Stimulated activated CD4-positive, alpha-beta T cell treated with anti-CD3 and anti-CD28 coated beads, Interleukin-1b, Interleukin-23, amount 100 ng/mL, for 1 hour (primary cell): Measurements from ENCODE around the gene ATXN7.

ENCODE experiments used
- DNase-seq, 2 donors: peaks; one replicate each; pipeline ENCODE4 v3.0.0-alpha.2; 2020; ENCODE audit warnings: low read depth in 2 of 2

Gene ATXN7

GRCh38 chr3:63981980-63982379 lies 118.3 kb downstream of the ATXN7 start:
- DNase-seq = no peak

GRCh38 chr3:63984391-63984790 lies 120.7 kb downstream of the ATXN7 start:
- no peak for DNase-seq

- DNase-seq = no peak
Measured at GRCh38 chr3:63986146-63986545, 122.5 kb downstream of the ATXN7 start.

GRCh38 chr3:63986831-63987230 lies 123.2 kb downstream of the ATXN7 start:
- DNase-seq = no peak

- no peak for DNase-seq
Measured at GRCh38 chr3:63988943-63989342, 125.3 kb downstream of the ATXN7 start.

GRCh38 chr3:63990204-63990603 lies 126.5 kb downstream of the ATXN7 start:
- DNase-seq = no peak

GRCh38 chr3:63990733-63991132 lies 127.1 kb downstream of the ATXN7 start:
- DNase-seq = no peak

GRCh38 chr3:63991666-63992065 lies 128.0 kb downstream of the ATXN7 start:
- DNase-seq = no peak

- DNase-seq = no peak
Measured at GRCh38 chr3:63992516-63993209, 129.0 kb downstream of the ATXN7 start.

GRCh38 chr3:63993653-63994079 lies 130.0 kb downstream of the ATXN7 start:
- DNase-seq = peak; percentile 9 to 11

- no peak for DNase-seq
Measured at GRCh38 chr3:63995086-63995485, 131.4 kb downstream of the ATXN7 start.

GRCh38 chr3:63998852-63999754 lies 135.4 kb downstream of the ATXN7 start:
- no peak for DNase-seq

- DNase-seq = no peak
Measured at GRCh38 chr3:64000453-64001055, 136.9 kb downstream of the ATXN7 start.

- no peak for DNase-seq
Measured at GRCh38 chr3:64002233-64002632, 138.6 kb downstream of the ATXN7 start.

- no peak for DNase-seq
Measured at GRCh38 chr3:64003589-64003988, 139.9 kb downstream of the ATXN7 start.

GRCh38 chr3:64008017-64008416 lies 144.3 kb downstream of the ATXN7 start:
- DNase-seq = no peak

- no peak for DNase-seq
Measured at GRCh38 chr3:64008487-64009351, 145.1 kb downstream of the ATXN7 start.

GRCh38 chr3:64009528-64009927 lies 145.9 kb downstream of the ATXN7 start:
- DNase-seq = no peak

GRCh38 chr3:64010199-64010598 lies 146.5 kb downstream of the ATXN7 start:
- DNase-seq = no peak

- DNase-seq = no peak
Measured at GRCh38 chr3:64011685-64012084, 148.0 kb downstream of the ATXN7 start.

- no peak for DNase-seq
Measured at GRCh38 chr3:64016941-64017620, 153.4 kb downstream of the ATXN7 start.
